Trophoblast cell (in vitro differentiated cells and primary cell): ENCODE measurements around the gene LAMC2.

Experiments
- DNase-seq, 2 donors: peaks; one replicate each; pipeline ENCODE4 v3.0.0-alpha.2; 2016
- H2AFZ ChIP-seq: 2 replicates; pipeline ENCODE4 v1.6.1; 2013; ENCODE audit warnings: low read length, moderate library complexity, mild to moderate bottlenecking; ENCODE audit not compliant: insufficient read depth, poor library complexity
- H2AK5ac ChIP-seq: 2 replicates; pipeline ENCODE4 v1.6.1; 2013; ENCODE audit warnings: mild to moderate bottlenecking, low read length
- H2BK120ac ChIP-seq: 2 replicates; pipeline ENCODE4 v1.6.1; 2013; ENCODE audit warnings: low read length, mild to moderate bottlenecking, moderate library complexity; ENCODE audit not compliant: insufficient read depth, poor library complexity
- H2BK12ac ChIP-seq: 2 replicates; pipeline ENCODE4 v1.6.1; 2013; ENCODE audit warnings: mild to moderate bottlenecking, low read length, moderate library complexity
- H2BK5ac ChIP-seq: 2 replicates; pipeline ENCODE4 v1.6.1; 2013; ENCODE audit warnings: low read length, low read depth, moderate library complexity, mild to moderate bottlenecking; ENCODE audit not compliant: poor library complexity
- H3K14ac ChIP-seq: 2 replicates; pipeline ENCODE4 v1.6.1; 2013; ENCODE audit warnings: mild to moderate bottlenecking, low read length
- H3K18ac ChIP-seq: 2 replicates; pipeline ENCODE4 v1.6.1; 2013; ENCODE audit warnings: mild to moderate bottlenecking, low read length
- H3K23ac ChIP-seq: 2 replicates; pipeline ENCODE4 v1.6.1; 2013; ENCODE audit warnings: low read length
- H3K27ac ChIP-seq: 2 replicates; pipeline ENCODE4 v1.5.1; 2013; ENCODE audit warnings: low read depth, mild to moderate bottlenecking, inconsistent platforms, low read length, moderate library complexity
- H3K27me3 ChIP-seq: 2 replicates; pipeline ENCODE4 v1.6.1; 2013; ENCODE audit warnings: inconsistent platforms, mild to moderate bottlenecking, low read length, moderate library complexity; ENCODE audit not compliant: insufficient read depth
- H3K36me3 ChIP-seq, 2 experiments: 1 replicate in 1 of 2; 2 replicates in 1 of 2; pipeline ENCODE4 v1.6.1; 2013; ENCODE audit warnings: low read length in 2 of 2, mild to moderate bottlenecking in 2 of 2, moderate library complexity in 1 of 2; ENCODE audit not compliant: insufficient read depth in 2 of 2, control insufficient read depth in 1 of 2
- H3K4ac ChIP-seq: 2 replicates; pipeline ENCODE4 v1.6.1; 2013; ENCODE audit warnings: low read depth, mild to moderate bottlenecking, low read length, moderate library complexity
- H3K4me1 ChIP-seq, 2 experiments: 1 replicate in 1 of 2; 2 replicates in 1 of 2; pipeline ENCODE4 v1.6.1; 2013; ENCODE audit warnings: low read length in 2 of 2, mild to moderate bottlenecking in 2 of 2, moderate library complexity in 1 of 2; ENCODE audit not compliant: insufficient read depth in 2 of 2, control insufficient read depth in 1 of 2
- H3K4me2 ChIP-seq: 2 replicates; pipeline ENCODE4 v1.6.1; 2013; ENCODE audit warnings: inconsistent platforms, mild to moderate bottlenecking, low read length, moderate library complexity
- H3K4me3 ChIP-seq: 2 replicates; pipeline ENCODE4 v1.5.1; 2013; ENCODE audit warnings: mild to moderate bottlenecking, low read depth, low read length, inconsistent platforms
- H3K79me1 ChIP-seq: one replicate; pipeline ENCODE4 v1.6.1; 2013; ENCODE audit warnings: low read length
- H3K79me2 ChIP-seq: 2 replicates; pipeline ENCODE4 v1.6.1; 2013; ENCODE audit warnings: low read length, mild to moderate bottlenecking; ENCODE audit not compliant: control insufficient read depth, insufficient read depth, poor library complexity
- H3K9ac ChIP-seq: 2 replicates; pipeline ENCODE4 v1.6.1; 2013; ENCODE audit warnings: mild to moderate bottlenecking, low read length
- H3K9me3 ChIP-seq: 2 replicates; pipeline ENCODE4 v1.6.1; 2013; ENCODE audit warnings: low read depth, mild to moderate bottlenecking, control low read depth, inconsistent platforms, low read length; ENCODE audit not compliant: insufficient read depth
- H4K12ac ChIP-seq: 2 replicates; pipeline ENCODE4 v1.6.1; 2013; ENCODE audit warnings: low read depth, mild to moderate bottlenecking, low read length, moderate library complexity
- H4K8ac ChIP-seq: 2 replicates; pipeline ENCODE4 v1.6.1; 2013; ENCODE audit warnings: low read depth, mild to moderate bottlenecking, low read length, moderate library complexity
- H4K91ac ChIP-seq: one replicate; pipeline ENCODE4 v1.6.1; 2013; ENCODE audit warnings: low read depth, mild to moderate bottlenecking, low read length, moderate library complexity
- WGBS: extraction: QIAGEN DNeasy Blood & Tissue Kit; methylation state at CpG from one replicate; pipeline ENCODE4 v1.1.7; 2013; ENCODE audit warnings: missing lambda C conversion rate; ENCODE audit not compliant: insufficient read length, insufficient coverage; ENCODE audit errors: extremely low coverage; 5-methylcytosine and 5-hydroxymethylcytosine counted together

LAMC2 gene

GRCh38 chr1:183191833-183192232 is 5.8 kb downstream of the LAMC2 start:
- WGBS = no CpG with 5 or more reads among the region's 1 CpG
- no peak overlapping the region for H3K4ac ChIP-seq
- H4K91ac ChIP-seq = no peak overlapping the region

GRCh38 chr1:183193963-183194525 is 8.0 kb downstream of the LAMC2 start:
- no CpG with 5 or more reads among the region's 4 CpGs for WGBS
- no peak overlapping the region for H3K18ac ChIP-seq
- no peaks in the 10 kb centered on the region for H3K36me3 ChIP-seq
- no peak overlapping the region for H3K14ac ChIP-seq
- no peak overlapping the region for H3K4me3 ChIP-seq
- H3K4me1 ChIP-seq = peaks cover 4 to 7% of the 10 kb centered on the region in 2 experiments
- H2BK5ac ChIP-seq = no peak overlapping the region
- no peak overlapping the region for H2BK12ac ChIP-seq
- H3K79me2 ChIP-seq = no peaks in the 10 kb centered on the region
- no peak overlapping the region for H4K91ac ChIP-seq
- no peaks in the 10 kb centered on the region for H3K79me1 ChIP-seq
- no peak overlapping the region for H3K23ac ChIP-seq
- H3K4me2 ChIP-seq = no peak overlapping the region
- H4K12ac ChIP-seq = no peak overlapping the region
- no peaks in the 10 kb centered on the region for H3K9me3 ChIP-seq
- no peak for DNase-seq
- no peak overlapping the region for H2AFZ ChIP-seq
- H2BK120ac ChIP-seq = no peak overlapping the region
- H3K4ac ChIP-seq = no peak overlapping the region
- no peak overlapping the region for H3K9ac ChIP-seq
- H2AK5ac ChIP-seq = no peak overlapping the region
- no peak overlapping the region for H4K8ac ChIP-seq
- H3K27ac ChIP-seq = no peak overlapping the region
- H3K27me3 ChIP-seq = no peaks in the 10 kb centered on the region

More at GRCh38 chr1:183191833-183192232, 5.8 kb downstream of the LAMC2 start:
- no peak overlapping the region for H3K9ac ChIP-seq
- no peak overlapping the region for H2BK120ac ChIP-seq
- H4K8ac ChIP-seq = no peak overlapping the region
- H2BK12ac ChIP-seq = no peak overlapping the region
- no peak overlapping the region for H3K18ac ChIP-seq
- H3K9me3 ChIP-seq = no peaks in the 10 kb centered on the region
- no peaks in the 10 kb centered on the region for H3K79me2 ChIP-seq
- H2AK5ac ChIP-seq = no peak overlapping the region
- H3K4me1 ChIP-seq = peaks cover 4 to 5% of the 10 kb centered on the region in 2 experiments
- no peaks in the 10 kb centered on the region for H3K36me3 ChIP-seq
- H3K4me3 ChIP-seq = no peak overlapping the region
- no peaks in the 10 kb centered on the region for H3K79me1 ChIP-seq
- H3K14ac ChIP-seq = no peak overlapping the region
- no peak overlapping the region for H3K4me2 ChIP-seq
- no peak overlapping the region for H3K23ac ChIP-seq
- H2BK5ac ChIP-seq = no peak overlapping the region
- H4K12ac ChIP-seq = no peak overlapping the region
- no peak overlapping the region for H2AFZ ChIP-seq
- H3K27me3 ChIP-seq = no peaks in the 10 kb centered on the region
- DNase-seq = no peak
- H3K27ac ChIP-seq = no peak overlapping the region

GRCh38 chr1:183194527-183195141 is 8.6 kb downstream of the LAMC2 start:
- Histone ChIP-seq H2AFZ (no peak overlapping the region), H4K91ac (no peak overlapping the region), H3K4me2 (no peak overlapping the region), H3K79me2 (no peaks in the 10 kb centered on the region), H3K79me1 (no peaks in the 10 kb centered on the region), H2BK120ac (no peak overlapping the region), H3K23ac (peak overlapping the region; percentile 68), H3K14ac (no peak overlapping the region), H3K4ac (no peak overlapping the region), H3K27ac (no peak overlapping the region), H4K12ac (no peak overlapping the region), H3K4me1 (peaks cover 4 to 7% of the 10 kb centered on the region in 2 experiments), H2AK5ac (peak overlapping the region; percentile 5), H3K9me3 (no peaks in the 10 kb centered on the region), H4K8ac (no peak overlapping the region), H3K36me3 (no peaks in the 10 kb centered on the region), H3K18ac (no peak overlapping the region), H2BK12ac (no peak overlapping the region), H3K27me3 (no peaks in the 10 kb centered on the region), H3K9ac (no peak overlapping the region), H2BK5ac (no peak overlapping the region), H3K4me3 (no peak overlapping the region)
- no peak for DNase-seq
- WGBS = no CpG with 5 or more reads among the region's 1 CpG

- peak overlapping the region; percentile 5 for H2AK5ac ChIP-seq
- DNase-seq = peak; percentile 42 to 51
- H3K4me3 ChIP-seq = no peak overlapping the region
- no peak overlapping the region for H2BK120ac ChIP-seq
- no peaks in the 10 kb centered on the region for H3K9me3 ChIP-seq
- no peak overlapping the region for H3K27ac ChIP-seq
- no peak overlapping the region for H3K9ac ChIP-seq
- no peak overlapping the region for H3K4ac ChIP-seq
- H2BK12ac ChIP-seq = no peak overlapping the region
- no peaks in the 10 kb centered on the region for H3K79me2 ChIP-seq
- no peak overlapping the region for H2BK5ac ChIP-seq
- H4K12ac ChIP-seq = no peak overlapping the region
- no peaks in the 10 kb centered on the region for H3K36me3 ChIP-seq
- no peak overlapping the region for H3K4me2 ChIP-seq
- H4K91ac ChIP-seq = no peak overlapping the region
- peaks cover 4 to 7% of the 10 kb centered on the region in 2 experiments for H3K4me1 ChIP-seq
- no peak overlapping the region for H4K8ac ChIP-seq
- no CpG with 5 or more reads among the region's 3 CpGs for WGBS
- no peak overlapping the region for H3K14ac ChIP-seq
- no peaks in the 10 kb centered on the region for H3K27me3 ChIP-seq
- no peak overlapping the region for H3K18ac ChIP-seq
- no peak overlapping the region for H3K23ac ChIP-seq
- no peaks in the 10 kb centered on the region for H3K79me1 ChIP-seq
- no peak overlapping the region for H2AFZ ChIP-seq
Measured at GRCh38 chr1:183195142-183195574, 9.1 kb downstream of the LAMC2 start.
